GM18499 (cell line): ENCODE results near the gene ELSPBP1.
"Not testable (repeated sequence)": the region's sequence is repeated elsewhere in the genome, so short reads cannot be mapped to it uniquely, and the experiment has no call there.

Experiments
- ATAC-seq: cut with Tn5 transposase; IDR thresholded peaks from one replicate; pipeline ENCODE4 v1.9.1; 2021; ENCODE audit warnings: moderate number of reproducible peaks; ENCODE audit not compliant: insufficient read depth, unreplicated experiment

Gene ELSPBP1

GRCh38 chr19:47994209-47994802, at the start of gene ELSPBP1:
Gene ELSPBP1, plus strand, starts transcription at chr19:47994632. Its CDS starts 14,036 bp downstream, at chr19:48008668.
- ATAC-seq = no peak

- not testable (repeated sequence) for ATAC-seq
These were observed 44.4 kb upstream of the ELSPBP1 start for GRCh38 chr19:47949852-47950521.

- not testable (repeated sequence) for ATAC-seq
These were observed 42.3 kb upstream of the ELSPBP1 start for GRCh38 chr19:47952132-47952531.

- ATAC-seq = not testable (repeated sequence)
These were observed 38.5 kb upstream of the ELSPBP1 start for GRCh38 chr19:47955936-47956335.

GRCh38 chr19:47973529-47973928, 20.9 kb upstream of the ELSPBP1 start:
- ATAC-seq = no peak

GRCh38 chr19:47991191-47991808, 3.1 kb upstream of the ELSPBP1 start:
- no peak for ATAC-seq

DNA sequence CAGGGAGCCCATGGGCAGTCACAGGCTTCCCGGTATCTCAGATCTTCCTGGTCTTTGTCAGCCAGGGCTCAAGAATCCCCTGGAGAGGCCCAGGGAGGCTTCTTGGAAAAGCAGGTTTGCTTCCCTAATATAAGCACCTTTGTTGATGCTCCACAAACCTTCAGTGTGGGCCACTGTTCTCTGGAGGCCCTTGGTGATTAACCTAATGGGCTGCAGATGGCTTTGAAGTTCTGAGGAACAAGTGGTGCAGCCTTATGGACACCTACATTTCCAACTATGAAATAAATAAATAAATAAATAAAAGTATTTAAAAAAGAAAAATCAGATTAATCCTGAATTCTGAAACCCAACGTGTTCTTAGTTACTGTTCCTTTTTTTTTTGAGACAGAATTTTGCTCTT, 2.4 kb upstream of the ELSPBP1 start, which contains the start of gene BSPH1:
Gene BSPH1 (minus strand): TSS at position 101 of the 400 bp plus-strand sequence. CDS start 89 bp downstream, at position 12.
- ATAC-seq = no peak

DNA sequence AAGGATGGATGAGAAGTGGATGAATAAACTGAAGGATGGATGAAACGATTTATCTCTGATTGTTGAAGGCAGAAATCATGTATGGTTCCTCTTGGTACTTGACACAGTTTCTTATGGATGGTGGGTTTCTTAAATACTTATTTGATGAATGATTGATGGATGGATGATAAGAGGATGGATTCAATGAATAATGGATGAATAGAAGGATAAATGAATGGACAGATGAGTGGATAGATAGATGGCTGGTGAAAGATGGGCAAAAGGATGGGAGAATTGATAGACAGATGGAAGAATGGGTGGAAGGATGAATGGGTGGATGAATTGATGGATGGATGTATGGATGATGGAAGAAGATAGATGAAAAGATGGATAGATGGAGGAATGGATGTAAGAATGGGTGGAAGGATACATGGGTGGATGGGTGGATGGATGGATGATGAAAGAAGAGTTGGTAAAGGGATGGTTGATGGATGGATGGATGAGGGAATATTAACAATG, 1.8 kb downstream of the ELSPBP1 start:
- ATAC-seq = no peak

- no peak for ATAC-seq
These were observed 4.4 kb downstream of the ELSPBP1 start for GRCh38 chr19:47998800-47999199.

GRCh38 chr19:48000846-48001245, 6.4 kb downstream of the ELSPBP1 start:
- ATAC-seq = no peak

DNA sequence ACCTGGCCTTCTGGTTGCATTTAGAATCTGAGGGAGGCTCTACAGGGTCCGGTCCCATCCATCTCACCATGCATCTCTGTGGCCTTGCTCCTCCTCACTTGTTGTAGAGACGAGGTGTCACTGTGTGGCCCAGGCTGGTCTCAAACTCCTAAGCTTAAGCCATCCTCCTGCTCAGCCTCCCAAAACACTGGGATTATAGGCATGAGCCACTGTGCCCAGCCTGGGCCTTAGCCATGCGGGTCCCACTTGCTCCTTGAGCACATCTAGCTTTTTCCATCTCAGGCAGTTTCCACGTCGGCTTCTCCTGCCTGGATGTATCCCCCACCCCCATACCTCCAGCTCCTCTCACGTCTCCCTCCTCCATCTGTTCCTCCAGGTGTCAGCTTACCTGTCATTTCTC, 9.8 kb downstream of the ELSPBP1 start:
- ATAC-seq = no peak

GRCh38 chr19:48006762-48007161, 12.3 kb downstream of the ELSPBP1 start:
- ATAC-seq = no peak

GRCh38 chr19:48010932-48011758, 16.7 kb downstream of the ELSPBP1 start:
- no peak for ATAC-seq

- no peak for ATAC-seq
These were observed 26.3 kb downstream of the ELSPBP1 start for GRCh38 chr19:48020686-48021085.

DNA sequence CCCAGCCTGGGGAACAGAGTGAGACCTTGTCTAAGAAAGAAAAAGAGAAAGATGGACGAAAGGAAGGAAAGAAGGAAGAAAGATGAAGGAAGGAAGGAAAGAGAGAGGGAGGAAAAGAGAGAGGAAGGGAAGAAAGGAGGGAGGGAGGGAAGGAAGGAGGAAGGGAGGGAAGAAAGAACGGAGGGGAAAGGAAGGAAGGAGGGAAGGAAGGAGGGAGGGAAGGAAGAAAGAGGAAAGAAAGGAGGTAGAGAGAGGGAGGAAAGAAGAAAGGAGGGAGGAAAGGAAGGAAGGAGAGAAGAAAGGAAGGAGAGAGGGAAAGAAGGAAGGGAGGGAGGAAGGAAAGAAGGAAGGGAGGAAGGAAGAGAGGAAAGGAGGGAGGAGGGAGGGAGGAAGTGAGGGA, 28.6 kb downstream of the ELSPBP1 start:
- no peak for ATAC-seq

DNA sequence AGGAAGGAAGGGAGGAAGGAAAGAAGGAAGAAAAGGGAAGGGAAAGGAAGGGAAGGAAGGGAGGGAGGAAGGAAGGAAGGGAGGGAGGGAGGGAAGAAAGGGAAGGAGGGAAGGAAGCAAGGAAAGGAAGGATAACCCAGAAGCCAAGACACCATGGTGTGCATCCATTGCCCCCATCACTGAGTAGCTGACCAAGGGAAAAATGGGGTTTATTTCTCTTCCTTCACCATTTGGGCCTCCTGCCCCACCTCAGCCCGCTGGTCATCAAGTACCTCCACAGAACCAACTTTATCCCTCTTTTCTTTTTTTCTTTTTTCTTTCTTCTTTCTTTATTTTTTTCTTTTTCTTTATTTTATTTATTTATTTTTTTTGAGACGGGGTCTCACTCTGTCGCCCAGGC, 29.1 kb downstream of the ELSPBP1 start:
- no peak for ATAC-seq

DNA sequence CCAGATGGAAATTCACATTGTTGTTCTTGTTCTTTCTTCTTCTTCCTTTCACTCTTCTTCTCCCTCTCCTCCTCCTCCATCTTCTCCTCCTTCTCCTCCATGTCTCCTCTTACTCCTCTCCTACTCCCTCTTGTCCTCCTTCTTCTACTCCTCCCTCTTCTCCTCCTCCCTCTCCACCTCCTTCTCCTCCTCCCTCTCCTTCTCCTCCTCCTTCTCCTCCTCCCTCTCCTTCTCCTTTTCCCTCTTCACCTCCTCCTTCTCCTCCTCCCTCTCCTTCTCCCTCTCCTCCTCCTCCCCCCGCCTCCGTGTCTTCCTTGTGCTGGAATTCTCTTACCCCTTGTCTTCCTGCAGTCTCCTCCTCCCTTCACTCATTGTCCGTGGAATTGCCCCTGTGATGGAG, 31.0 kb downstream of the ELSPBP1 start:
- ATAC-seq = no peak

DNA sequence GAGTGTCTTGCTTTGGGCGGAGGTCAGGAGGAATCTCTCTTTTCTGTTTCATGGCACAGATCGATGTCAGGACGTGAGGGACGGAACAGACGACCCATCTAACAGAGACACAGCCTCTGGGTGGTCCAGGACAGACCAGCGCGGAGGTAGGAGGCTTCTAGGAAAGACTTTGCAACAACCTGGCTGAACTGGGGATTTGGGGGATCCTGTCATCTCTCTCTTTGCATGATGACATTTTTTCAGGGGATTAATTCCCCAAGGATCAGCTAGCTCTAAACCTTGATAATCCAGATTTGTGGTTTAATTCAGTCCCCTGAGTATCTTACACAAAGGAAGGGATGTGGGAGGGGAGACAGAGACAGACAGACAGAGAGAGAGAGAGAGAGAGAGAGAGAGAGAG, 35.0 kb downstream of the ELSPBP1 start:
- no peak for ATAC-seq

- no peak for ATAC-seq
These were observed 35.6 kb downstream of the ELSPBP1 start for GRCh38 chr19:48030073-48030472.

DNA sequence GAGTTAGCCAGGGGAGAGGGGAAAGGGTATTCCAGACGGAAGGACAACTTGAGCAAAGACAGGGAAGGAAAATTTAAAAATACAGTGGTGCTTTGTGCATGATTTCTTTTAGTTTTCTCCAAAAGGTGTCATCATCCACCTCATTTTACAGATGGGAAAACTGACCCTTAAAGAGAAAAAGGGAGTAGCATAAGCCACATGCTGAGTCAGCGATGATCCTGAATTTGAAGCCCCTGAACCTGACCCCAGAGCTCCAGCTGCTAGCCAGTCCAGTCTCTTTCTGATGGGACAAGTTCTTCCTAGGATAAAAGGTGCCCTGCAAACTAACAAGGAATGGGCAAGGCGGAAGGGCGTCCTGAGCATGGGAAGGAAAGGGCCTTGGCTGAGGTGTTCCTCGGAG, 39.2 kb downstream of the ELSPBP1 start:
- no peak for ATAC-seq

- ATAC-seq = no peak
These were observed 42.3 kb downstream of the ELSPBP1 start for GRCh38 chr19:48036765-48037164.
